ENCODE measurements around the gene ENTPD1.
"Not testable (repeated sequence)": the region's sequence is repeated elsewhere in the genome, so short reads cannot be mapped to it uniquely, and the experiment has no call there.

The ENTPD1 gene

DNA sequence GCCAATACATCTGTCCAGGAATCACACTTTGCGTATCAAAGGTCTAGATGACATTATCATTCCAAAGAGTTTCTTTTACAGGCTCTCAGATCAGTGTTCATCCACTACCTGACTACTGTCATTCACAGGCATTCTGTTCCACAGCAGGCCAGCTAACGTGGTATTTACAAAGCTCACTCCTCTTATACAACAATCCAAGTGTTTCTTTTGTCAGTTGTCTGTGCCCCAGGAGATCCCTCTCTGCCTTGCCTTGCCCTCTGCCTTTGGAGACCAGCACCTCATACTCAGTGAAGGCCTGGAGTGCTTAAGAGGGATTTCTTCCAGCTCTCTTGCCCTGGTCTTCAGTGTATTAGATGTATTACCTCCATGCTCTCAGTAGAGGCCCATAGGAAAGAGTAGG, 117.2 kb downstream of the ENTPD1 start:
- no peak for DNase-seq

DNA sequence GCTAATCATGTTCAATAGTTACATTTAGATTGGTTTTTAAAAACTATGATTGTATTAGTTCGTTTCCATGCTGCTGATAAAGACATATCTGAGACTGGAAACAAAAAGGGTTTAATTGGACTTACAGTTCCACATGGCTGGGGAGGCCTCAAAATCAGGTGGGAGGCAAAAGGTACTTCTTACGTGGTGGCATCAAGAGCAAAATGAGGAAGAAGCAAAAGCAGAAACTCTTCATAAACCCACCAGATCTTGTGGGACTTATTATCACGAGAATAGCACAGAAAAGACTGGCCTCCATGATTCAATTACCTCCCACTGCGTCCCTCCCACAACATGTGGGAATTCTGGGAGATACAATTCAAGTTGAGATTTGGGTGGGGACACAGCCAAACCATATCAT, 117.7 kb downstream of the ENTPD1 start:
- no peak for DNase-seq

DNA sequence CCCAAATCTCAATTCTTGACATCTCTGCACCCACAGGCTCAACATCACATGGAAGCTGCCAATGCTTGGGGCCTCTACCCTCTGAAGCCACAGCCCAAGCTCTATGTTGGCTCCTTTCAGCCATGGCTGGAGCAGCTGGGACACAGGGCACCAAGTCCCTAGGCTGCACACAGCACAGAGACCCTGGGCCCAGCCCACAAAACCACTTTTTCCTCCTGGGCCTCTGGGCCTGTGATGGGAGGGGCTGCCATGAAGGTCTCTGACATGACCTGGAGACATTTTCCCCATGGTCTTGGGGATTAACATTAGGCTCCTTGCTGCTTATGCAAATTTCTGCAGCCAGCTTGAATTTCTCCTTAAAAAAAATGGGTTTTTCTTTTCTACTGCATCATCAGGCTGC, 118.8 kb downstream of the ENTPD1 start:
- DNase-seq: not testable (repeated sequence)

- no peak for DNase-seq
Measured at GRCh38 chr10:95876756-95877155, 120.8 kb downstream of the ENTPD1 start.

- no peak for DNase-seq
Measured at GRCh38 chr10:95877881-95878280, 121.9 kb downstream of the ENTPD1 start.

GRCh38 chr10:95880704-95881103, 124.7 kb downstream of the ENTPD1 start:
- no peak for DNase-seq

DNA sequence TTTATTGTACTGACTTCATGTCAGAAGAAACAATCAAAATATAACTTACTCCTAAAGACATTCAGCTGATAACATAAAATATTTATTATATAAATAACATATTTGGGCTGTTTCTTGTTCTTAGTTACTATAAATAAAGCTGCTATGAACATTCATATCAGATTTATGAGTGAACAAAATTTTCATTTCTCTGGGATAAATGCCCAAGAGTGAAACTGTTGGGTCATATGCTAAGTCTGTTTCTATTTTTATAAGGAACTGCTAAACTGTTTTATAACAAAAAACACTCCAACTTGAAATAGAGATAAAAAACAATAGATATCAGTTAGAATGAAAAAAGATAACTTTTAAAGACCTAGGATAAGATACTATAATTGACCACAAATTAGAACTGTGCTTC, 125.4 kb downstream of the ENTPD1 start:
- DNase-seq: no peak

- DNase-seq: no peak
Measured at GRCh38 chr10:95889830-95890229, 133.9 kb downstream of the ENTPD1 start.

DNA sequence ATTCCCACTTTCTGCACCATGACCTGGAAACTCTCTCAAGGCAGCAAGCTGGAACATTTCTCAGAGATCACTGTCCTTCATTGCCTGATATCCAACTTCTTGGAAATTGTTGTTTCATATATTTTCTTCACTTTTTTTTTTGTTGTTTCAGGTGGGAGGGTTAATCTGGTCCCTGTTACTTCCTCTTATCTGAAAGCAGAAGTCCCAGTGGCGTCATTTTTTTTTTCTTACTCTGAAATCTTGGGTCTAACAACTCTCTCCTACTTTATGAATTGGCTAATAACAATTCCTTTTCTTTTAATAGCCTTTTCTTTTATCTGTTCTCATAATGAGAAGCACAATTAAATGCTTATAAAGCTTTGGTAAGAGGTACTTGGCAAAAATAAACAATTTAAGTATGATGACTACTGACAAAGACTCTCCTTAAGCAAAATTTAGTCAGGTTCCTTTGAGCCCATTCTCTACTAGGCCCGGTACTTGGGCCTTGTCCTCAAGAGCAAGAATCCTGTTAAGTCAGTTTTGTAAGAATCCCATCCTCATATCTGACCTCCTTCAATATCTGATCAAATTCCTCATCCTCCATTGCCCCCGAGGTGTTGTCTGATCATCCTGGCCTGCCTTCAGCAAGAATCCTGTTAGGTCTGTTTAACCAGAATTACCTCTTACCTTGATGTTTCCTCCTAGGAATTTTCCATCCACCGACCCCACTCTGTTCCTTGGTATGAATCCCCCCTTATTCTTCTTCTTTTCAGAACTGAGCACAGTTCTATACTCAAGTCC, 140.3 kb downstream of the ENTPD1 start:
- DNase-seq: no peak

DNA sequence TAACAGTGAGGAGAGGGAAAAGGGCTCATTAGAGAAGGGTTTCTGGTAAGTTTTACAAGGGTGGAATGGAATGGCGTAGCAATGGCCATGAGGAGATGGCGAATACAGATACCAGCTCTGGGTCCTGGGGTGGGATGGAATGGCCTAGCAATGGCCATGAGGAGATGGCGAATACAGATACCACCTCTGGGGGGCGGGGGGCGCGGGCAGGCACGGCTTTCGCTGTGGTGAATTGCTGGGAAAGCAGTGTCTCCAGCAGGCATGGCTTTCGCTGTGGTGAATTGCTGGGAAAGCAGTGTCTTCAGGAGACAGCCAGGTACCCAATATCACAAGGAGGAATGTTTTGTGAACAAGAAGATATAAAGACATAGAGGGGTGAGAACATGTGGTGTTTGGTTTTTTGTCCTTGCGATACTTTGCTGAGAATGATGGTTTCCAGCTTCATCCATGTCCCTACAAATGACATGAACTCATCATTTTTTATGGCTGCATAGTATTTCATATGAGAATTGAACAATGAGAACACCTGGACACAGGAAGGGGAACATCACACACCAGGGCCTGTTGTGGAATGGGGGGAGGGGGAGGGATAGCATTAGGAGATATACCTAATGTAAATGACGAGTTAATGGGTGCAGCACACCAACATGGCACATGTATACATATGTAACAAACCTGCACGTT, 150.1 kb downstream of the ENTPD1 start:
- DNase-seq: not testable (repeated sequence)

- peak; percentile 47 for DNase-seq
Measured at GRCh38 chr10:95906677-95907455, 150.9 kb downstream of the ENTPD1 start.

GRCh38 chr10:95907456-95908253, 151.7 kb downstream of the ENTPD1 start, which contains the start of gene CC2D2B:
CC2D2B (plus strand) TSS chr10:95907975; CDS start chr10:95911324, 3,349 bp downstream.
- peak; percentile 81 for DNase-seq

DNA sequence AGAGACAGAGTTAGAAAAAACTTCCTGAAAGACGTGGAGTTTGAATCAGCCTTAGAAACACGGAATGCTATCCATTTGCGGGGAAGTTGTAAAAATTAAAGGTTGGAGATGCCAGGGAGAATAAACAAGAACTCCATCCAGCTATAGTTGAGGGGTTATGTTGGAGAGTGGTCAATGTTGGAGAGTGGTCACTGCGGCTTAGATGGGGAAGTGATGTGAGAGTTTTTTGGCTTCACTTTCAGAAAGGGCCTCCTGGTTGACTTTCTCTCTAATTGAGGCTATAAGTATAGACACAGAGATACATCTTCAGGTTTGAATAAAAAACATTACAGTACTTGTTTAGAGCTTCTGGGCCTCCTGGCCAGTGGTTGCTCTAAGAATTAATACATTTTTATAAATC, 152.5 kb downstream of the ENTPD1 start:
- no peak for DNase-seq

- DNase-seq: no peak
Measured at GRCh38 chr10:95909561-95909960, 153.6 kb downstream of the ENTPD1 start.

GRCh38 chr10:95916039-95916438, 160.1 kb downstream of the ENTPD1 start:
- not testable (repeated sequence) for DNase-seq
